Colonic mucosa (tissue), 4 donors: ENCODE measurements around the gene CPA2. TPM values are rescaled to one million over a fixed set of nuclear protein-coding genes. Genes with fewer than 3 reads are reported as not detected.

Experiments
- DNase-seq: peaks from one replicate; pipeline ENCODE4 v3.0.0-alpha.2; 2020
- H3K27ac ChIP-seq: fragments of 200-600 bp; one replicate; pipeline ENCODE4 v1.8.0; 2021
- H3K27me3 ChIP-seq: fragments of 200-600 bp; one replicate; pipeline ENCODE4 v1.8.0; 2021
- H3K36me3 ChIP-seq: fragments of 200-600 bp; one replicate; pipeline ENCODE4 v1.8.0; 2021
- H3K4me1 ChIP-seq: fragments of 200-600 bp; one replicate; pipeline ENCODE4 v1.8.0; 2021; ENCODE audit warnings: mild to moderate bottlenecking
- H3K4me3 ChIP-seq: fragments of 200-600 bp; one replicate; pipeline ENCODE4 v1.8.0; 2021
- H3K9ac ChIP-seq, 2 donors: one replicate each; pipeline ENCODE4 v1.7.0; 2013; ENCODE audit warnings: control low read depth in 2 of 2, low read depth in 2 of 2, low read length in 2 of 2
- H3K9me3 ChIP-seq: fragments of 200-600 bp; one replicate; pipeline ENCODE4 v1.8.0; 2021
- CTCF ChIP-seq: fragments of 200-600 bp; IDR thresholded peaks from one replicate; pipeline ENCODE4 v1.8.0; 2022; ENCODE audit warnings: antibody characterized with exemption, mild to moderate bottlenecking
- intact Hi-C: fragments of 100-400 bp; cut with DNase I; formaldehyde crosslinking; loops from one replicate; pipeline ENCODE4 v1.14.1; 2022
- total RNA-seq, 2 donors: library from RNA; stranded (reverse); fragmentation: NEBNext Ultra II Directional in 1 of 2; extraction: Animal tissue kit (Norgen Biotek cat#: 25700) in 1 of 2; gene quantifications; one replicate each; pipeline ENCODE4 v1.2.1, GENCODE V29; 2021
- donor health status: healthy.
- donor health status: DM: no; HTN: no; CAD: no.
- donor health status: DM: no; HTN: no; CAD: no.

The CPA2 gene
- total RNA-seq, 2 donors from 2014 or later, result 0.48 to 5.2 TPM

- intact Hi-C loops, result no loop called here
- Histone ChIP-seq H3K27ac (no peak overlapping the region), H3K4me1 (no peaks in the 10 kb centered on the region), H3K27me3 (no peaks in the 10 kb centered on the region), H3K36me3 (no peaks in the 10 kb centered on the region), H3K9ac (no peak overlapping the region), H3K9me3 (no peaks in the 10 kb centered on the region), H3K4me3 (no peak overlapping the region)
- DNase-seq, result no peak
- no peak for TF ChIP-seq CTCF
Measured at GRCh38 chr7:130263130-130263529, 3.5 kb upstream of the CPA2 start.

- no peak overlapping the region for H3K27ac ChIP-seq
- TF ChIP-seq CTCF, result no peak
Measured at GRCh38 chr7:130266961-130267321, 278 bp downstream of the CPA2 start.

GRCh38 chr7:130268463-130269317 is 2.0 kb downstream of the CPA2 start:
- no peaks in the 10 kb centered on the region for H3K27me3 ChIP-seq
- no peak overlapping the region for H3K27ac ChIP-seq
- H3K4me1 ChIP-seq, result no peaks in the 10 kb centered on the region
- H3K4me3 ChIP-seq, result no peak overlapping the region
- H3K9me3 ChIP-seq, result no peaks in the 10 kb centered on the region
- no peaks in the 10 kb centered on the region for H3K36me3 ChIP-seq
- no peak for DNase-seq
- TF ChIP-seq CTCF, result no peak
- intact Hi-C loops, result no loop called here
- no peak overlapping the region for H3K9ac ChIP-seq

More at GRCh38 chr7:130266961-130267321, 278 bp downstream of the CPA2 start:
- no peak overlapping the region for H3K4me3 ChIP-seq
- H3K9me3 ChIP-seq, result no peaks in the 10 kb centered on the region
- DNase-seq, result no peak
- H3K9ac ChIP-seq, result no peak overlapping the region
- no peaks in the 10 kb centered on the region for H3K36me3 ChIP-seq
- no peaks in the 10 kb centered on the region for H3K27me3 ChIP-seq
- intact Hi-C loops, result no loop called here
- H3K4me1 ChIP-seq, result no peaks in the 10 kb centered on the region

- Histone ChIP-seq H3K27me3 (no peaks in the 10 kb centered on the region), H3K4me1 (no peaks in the 10 kb centered on the region), H3K9me3 (no peaks in the 10 kb centered on the region), H3K27ac (no peak overlapping the region), H3K9ac (no peak overlapping the region), H3K36me3 (no peaks in the 10 kb centered on the region), H3K4me3 (no peak overlapping the region)
- no peak for DNase-seq
- intact Hi-C loops, result no loop called here
- TF ChIP-seq CTCF, result no peak
Measured at GRCh38 chr7:130269318-130269694, 2.6 kb downstream of the CPA2 start.

- TF ChIP-seq CTCF, result no peak
- H3K27ac ChIP-seq, result no peak overlapping the region
- no peaks in the 10 kb centered on the region for H3K9me3 ChIP-seq
- H3K27me3 ChIP-seq, result no peaks in the 10 kb centered on the region
- H3K4me1 ChIP-seq, result no peaks in the 10 kb centered on the region
- H3K36me3 ChIP-seq, result no peaks in the 10 kb centered on the region
- DNase-seq, result no peak
- no peak overlapping the region for H3K4me3 ChIP-seq
- intact Hi-C loops, result no loop called here
- no peak overlapping the region for H3K9ac ChIP-seq
Measured at GRCh38 chr7:130270947-130271800, 4.5 kb downstream of the CPA2 start.
